CD4-positive, CD25-positive, alpha-beta regulatory T cell (primary cell): ENCODE results near the gene LARP4. TPM values are rescaled to one million over a fixed set of nuclear protein-coding genes. Genes with fewer than 3 reads are reported as not detected.

Experiments
- polyA plus RNA-seq, 4 donors: library from polyadenylated mRNA; unstranded; fragments of 300-500 nt; fragmentation: Illumina TruSeq; gene quantifications; one replicate each; pipeline ENCODE4 v1.2.3, GENCODE V29; 2021
- total RNA-seq: library from RNA; stranded (reverse); gene quantifications from one replicate; pipeline ENCODE4 v1.2.3, GENCODE V29; 2022

The LARP4 gene
- total and polyA plus RNA-seq, 5 donors from 2014 or later, result 13.7 to 35.1 (median 16.1) TPM

Other genes with a start within 250 kb of the LARP4 start
- 61.9 TPM for gene CERS5, start 233.5 kb upstream of the LARP4 start, total RNA-seq
- gene CERS5, start 233.5 kb upstream of the LARP4 start, polyA plus RNA-seq, result 10 to 100 TPM; 45.4 to 59.6 (median 51.8) TPM
- gene LIMA1, start 117.4 kb upstream of the LARP4 start, total RNA-seq, result 19.0 TPM
- 10 to 100 TPM; 14.3 to 19.3 (median 17.6) TPM for gene LIMA1, start 117.4 kb upstream of the LARP4 start, polyA plus RNA-seq
- not detected for gene FAM186A, start 4.3 kb upstream of the LARP4 start, total RNA-seq
- gene FAM186A, start 4.3 kb upstream of the LARP4 start, polyA plus RNA-seq, result not detected
- gene DIP2B, start 104.1 kb downstream of the LARP4 start, total RNA-seq, result 47.5 TPM
- gene DIP2B, start 104.1 kb downstream of the LARP4 start, polyA plus RNA-seq, result 10 to 100 TPM; 12.2 to 19.0 (median 14.8) TPM